ENCODE data around the gene FARS2.

GRCh38 chr6:5809450-5809849 lies 548.1 kb downstream of the FARS2 start:
- no peak for TF ChIP-seq CTCF (IDR thresholded peaks at IDR 0.05)
- TF ChIP-seq EZH2 (IDR thresholded peaks at IDR 0.05; ENCODE audit: borderline replicate concordance, insufficient read depth, low read depth, low read length, poor library complexity, severe bottlenecking) = no peak
